Dermis microvascular lymphatic vessel endothelial cell (primary cell): ENCODE measurements around the gene PTPRE. TPM values are rescaled to one million over a fixed set of nuclear protein-coding genes. Genes with fewer than 3 reads are reported as not detected.

Experiments
- DNase-seq, 2 donors: peaks; one replicate each; pipeline versions ENCODE4 v3.0.0 to v3.0.0-alpha.2; 2010; ENCODE audit warnings: low read depth in 2 of 2
- total RNA-seq: library from RNA; depleted of rRNA; stranded (reverse); fragments of >200 nt; gene quantifications from 2 replicates; pipeline ENCODE4 v1.2.1, GENCODE V29; 2014

Gene PTPRE
- total RNA-seq, 1 donor from 2014 or later = 117 TPM

DNA sequence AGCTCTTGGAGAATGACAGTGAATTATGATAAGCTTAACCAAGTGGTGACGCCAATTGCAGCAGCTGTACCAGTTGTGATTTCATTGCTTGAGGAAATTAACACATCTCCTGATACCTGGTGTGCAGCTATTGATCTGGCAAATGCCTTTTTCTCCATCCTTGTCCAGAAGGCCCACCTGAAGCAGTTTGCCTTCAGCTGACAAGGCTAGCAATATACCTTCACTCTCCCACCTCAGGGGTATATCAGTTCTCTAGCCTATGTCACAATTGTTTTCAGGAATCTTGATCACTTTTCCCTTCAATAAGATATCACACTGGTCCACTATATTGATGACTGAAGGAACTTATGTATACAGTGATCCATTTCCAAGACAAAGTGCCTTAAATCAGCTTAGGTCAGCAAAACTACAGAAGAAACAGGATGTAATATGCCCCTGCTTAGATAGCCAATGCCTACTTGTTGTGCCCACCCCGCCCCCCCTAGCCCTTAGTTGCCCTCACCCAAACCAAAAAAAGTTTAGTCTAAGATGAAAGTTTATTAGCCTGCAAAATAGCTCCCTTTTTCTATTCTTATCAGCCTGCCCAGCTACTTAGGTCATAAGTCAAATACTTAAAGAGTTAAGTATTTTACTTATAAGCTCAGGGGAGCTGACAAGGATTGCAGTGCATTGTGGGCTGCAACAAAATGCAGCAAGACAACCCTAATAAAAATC, 45.1 kb downstream of the PTPRE start:
- no peak for DNase-seq

DNA sequence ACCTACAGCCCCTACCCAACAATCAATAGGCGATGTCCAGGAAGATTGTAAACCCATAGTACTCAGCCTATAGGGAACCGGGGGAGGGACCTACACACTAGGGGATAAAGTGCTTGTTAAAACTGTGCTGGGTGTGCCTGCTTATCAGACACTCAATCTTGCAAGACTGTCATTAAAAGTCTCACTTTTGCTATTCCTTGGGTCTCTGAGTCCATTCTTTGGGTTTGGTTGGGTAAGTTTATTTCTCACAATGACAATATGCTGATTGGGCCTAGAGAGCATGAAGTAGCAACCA, 45.6 kb downstream of the PTPRE start:
- DNase-seq = no peak

DNA sequence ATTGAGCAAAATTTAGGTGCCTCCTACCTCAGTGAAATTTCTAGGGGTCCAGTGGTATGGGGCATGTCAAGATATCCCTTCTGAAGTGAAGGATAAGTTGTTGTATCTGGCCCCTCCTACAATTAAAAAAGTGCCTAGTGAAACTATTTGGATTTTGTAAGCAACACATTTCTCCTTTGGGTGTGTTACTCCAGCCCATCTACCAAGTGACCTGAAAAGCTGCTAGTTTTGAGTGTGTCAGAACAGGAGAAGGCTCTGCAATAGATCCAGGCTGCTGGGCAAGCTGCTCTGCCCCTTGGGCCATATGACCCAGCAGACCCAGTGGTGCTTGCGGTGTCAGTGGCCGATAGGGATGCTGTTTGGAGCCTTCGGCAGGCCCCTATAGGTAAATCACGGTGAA, 46.0 kb downstream of the PTPRE start:
- DNase-seq = no peak

DNA sequence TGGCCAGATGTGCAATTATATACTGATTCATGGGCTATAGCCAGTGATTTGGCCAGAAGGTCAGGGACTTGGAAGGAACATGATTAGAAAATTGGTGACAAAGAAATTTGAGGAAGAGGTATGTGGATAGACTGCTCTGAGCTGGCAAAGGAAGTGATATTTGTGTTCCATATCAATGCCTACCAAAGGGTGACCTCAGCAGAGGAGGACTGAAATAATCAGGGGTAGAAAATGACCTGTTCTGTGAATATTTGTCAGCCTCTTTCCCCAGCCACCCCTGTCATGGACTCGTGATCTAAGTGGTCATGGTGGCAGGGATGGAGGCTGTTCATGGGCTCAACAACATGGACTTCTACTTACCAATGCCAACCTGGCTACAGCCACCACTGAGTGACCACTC, 47.0 kb downstream of the PTPRE start:
- no peak for DNase-seq

DNA sequence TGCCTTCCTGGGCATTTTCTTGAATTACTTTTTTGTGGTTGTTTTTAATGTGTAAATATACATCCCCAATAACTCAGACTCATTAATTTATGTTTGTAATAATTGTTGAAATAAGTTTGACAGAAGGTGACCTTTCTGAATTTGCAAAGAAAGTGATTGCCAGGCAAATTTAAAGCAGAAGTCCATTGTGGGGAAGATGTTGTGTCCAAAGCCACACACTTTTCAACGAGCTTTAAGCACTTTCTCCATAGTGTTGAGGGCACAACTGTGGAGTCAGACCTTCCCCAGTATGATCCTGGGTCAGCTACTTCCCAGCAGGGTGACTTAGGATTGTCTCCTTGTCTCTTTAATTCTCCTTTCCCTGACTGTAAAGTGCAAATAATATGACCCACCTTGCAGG, 52.5 kb downstream of the PTPRE start:
- no peak for DNase-seq

DNA sequence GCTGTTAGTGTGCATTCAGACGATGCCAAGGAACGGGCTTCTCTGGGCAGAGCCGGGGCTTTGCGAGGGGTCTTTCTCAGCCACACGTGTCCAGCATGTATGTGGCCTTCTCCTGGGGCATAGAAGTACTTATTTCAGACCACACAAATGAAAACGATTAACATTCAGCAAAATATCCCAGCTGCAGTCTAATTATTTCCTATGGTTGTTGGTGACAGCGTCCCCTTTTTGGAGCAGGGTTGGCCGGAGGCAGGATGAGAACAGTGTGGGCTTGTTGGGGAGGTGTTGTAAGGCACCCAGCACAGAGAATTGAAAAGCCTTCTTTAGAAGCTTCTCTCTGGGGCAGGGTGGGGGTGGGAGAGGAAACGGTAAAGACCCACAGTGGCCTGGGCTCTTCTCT, 54.2 kb downstream of the PTPRE start:
- DNase-seq = no peak

DNA sequence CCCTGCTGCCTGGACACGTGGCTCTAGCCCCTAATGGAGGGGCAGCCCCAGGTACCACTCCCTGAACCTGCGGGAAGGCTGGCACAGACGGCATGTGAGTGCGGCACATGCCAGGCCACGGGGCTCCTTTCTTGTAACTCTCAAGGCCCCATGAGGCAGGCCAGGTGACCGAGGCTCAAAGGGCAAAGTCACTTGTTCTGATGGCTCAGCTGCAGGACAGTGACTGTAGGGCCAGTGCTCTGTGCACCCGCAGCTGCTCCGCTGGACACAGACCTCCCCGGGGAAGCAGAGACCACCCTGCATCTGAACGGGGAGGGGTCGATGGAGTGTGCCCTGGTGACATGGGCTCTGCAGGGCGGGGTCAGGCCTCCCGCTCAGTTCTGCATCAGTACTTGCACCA, 55.3 kb downstream of the PTPRE start:
- no peak for DNase-seq

DNA sequence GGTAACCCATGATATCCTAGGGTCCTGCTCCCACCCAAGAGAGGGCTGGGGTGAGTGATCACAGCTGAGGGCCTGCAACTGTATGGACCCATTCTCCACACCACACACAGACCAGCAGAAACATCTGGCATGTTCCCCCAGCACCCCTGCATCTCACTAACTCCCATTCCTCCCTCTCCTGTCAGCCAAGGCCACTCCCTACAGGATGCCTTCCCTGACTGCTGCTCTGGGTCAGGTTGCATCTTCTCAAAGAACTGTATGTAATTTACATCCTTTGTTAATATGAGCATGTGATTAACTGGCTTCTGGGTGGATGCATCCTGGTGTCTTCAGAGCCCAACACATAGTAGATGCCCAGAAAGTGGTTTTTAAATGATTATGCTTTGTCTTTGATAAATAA, 56.2 kb downstream of the PTPRE start:
- no peak for DNase-seq

DNA sequence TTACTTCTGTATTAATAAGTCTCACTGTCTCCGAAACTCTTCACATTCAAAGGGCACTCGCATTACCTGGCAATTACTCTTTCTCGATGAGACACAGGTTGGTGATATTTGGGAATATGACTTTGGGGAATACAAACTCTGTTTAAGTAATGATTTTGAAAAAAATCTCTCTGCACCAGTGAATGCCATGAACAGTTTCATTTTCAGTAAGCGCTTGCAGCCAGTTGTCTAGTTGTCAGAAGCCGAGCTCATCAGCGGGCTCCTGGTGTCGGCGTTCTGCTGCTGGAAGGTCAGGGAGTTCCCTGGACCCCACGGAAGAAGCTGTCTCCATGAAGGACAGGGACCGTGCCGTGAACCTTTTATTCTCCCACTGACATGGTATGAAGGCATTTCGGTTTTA, 57.7 kb downstream of the PTPRE start:
- DNase-seq = no peak

DNA sequence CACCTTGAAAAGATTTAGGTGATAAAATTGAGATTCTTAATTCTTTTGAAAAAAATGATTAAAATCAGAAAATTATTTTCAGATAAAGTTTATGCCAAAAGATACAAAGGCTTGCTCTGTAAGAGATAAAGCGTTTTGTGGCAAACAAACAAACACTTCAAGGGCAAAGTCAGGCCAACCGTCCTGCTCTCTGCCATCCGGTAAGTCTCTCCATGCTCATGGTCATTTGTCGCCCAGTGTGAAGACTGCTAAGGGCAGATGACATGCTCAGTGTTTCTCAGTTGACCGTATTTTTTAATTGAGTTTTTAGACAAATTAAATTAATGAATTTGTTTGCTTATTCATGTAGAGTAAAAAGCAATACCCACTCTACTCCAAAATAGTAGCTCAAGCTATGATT, 60.0 kb downstream of the PTPRE start:
- no peak for DNase-seq

DNA sequence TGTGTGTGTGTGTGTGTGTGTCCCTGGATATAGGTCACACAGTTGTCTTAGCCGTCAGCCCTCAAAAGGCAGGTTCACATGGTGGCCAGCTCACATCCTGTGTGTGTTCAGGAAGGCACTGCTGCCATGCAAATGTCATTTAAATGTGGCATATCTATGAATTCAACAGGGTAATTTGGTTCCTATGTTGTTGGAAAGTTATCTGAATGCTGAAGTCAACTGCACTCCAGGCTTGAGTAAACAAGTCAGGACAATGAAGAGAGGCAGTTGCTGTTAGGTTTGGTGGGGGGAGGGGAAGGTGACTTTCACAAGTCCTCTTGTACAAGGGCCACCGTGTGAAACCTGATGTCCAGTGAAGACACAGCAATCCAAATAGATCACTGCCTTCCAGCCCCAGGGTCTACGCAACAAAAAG, 61.1 kb downstream of the PTPRE start:
- peak in 1 of 2 donors; percentile 75 for DNase-seq

DNA sequence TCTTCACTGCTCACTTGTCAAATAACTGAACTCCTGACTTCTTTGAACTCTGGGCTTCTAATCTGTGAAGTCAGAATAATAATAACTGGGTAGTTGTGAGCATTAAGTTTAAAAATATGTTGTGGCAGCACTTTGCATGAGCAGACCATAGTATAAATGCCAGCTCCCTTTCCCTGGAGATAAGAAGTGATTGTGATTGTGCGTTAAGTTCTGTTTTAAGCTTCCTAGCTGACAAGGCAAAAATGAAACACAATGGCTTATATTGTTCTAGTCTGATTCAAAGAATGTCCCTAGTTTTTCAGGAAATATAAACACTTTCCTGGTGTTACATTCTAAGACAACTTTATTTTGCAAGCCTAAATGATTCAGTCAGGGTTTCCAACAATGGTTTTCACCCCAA, 61.8 kb downstream of the PTPRE start:
- DNase-seq = peak in 1 of 2 donors; percentile 84

DNA sequence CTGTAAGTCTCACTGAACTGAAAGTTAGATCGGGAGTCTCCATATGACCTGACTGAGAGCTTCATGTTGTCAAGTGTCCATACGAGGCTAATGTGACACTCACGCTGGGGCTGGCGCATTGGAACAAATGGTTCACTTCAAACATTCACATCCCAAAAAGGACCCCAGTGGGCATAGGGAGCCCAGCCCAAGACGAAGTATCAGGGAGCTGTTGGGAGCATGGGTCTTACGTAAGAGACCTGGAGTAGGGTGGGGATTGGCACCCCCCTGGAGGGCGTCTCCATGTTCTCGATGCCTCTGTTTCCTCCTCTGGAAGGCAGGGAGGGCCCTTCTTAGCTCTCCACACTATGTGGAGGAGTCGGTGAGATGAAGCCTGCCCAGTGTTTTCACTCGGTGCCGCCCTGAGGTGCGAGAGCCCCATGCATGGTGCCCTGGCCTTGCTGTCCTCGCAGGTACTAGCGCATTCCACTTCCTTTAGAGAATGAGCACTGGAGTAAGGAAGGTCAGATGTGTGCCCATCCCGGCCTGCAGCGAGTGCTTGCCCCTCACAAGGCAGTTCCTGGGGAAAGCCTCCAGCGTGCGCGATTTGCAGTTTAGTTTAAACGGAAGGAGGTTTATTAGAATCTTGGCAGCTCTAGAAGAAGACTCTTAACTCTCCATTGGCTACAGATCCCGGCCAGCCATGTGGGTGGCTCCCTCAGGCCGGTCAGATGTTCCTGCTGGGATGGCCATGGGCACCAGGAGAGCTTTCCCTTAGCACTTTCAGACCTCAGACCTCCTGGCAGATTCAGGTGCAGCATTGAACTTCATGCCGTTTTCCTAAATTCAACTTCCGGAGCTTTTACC, 64.4 kb downstream of the PTPRE start:
- DNase-seq = no peak

DNA sequence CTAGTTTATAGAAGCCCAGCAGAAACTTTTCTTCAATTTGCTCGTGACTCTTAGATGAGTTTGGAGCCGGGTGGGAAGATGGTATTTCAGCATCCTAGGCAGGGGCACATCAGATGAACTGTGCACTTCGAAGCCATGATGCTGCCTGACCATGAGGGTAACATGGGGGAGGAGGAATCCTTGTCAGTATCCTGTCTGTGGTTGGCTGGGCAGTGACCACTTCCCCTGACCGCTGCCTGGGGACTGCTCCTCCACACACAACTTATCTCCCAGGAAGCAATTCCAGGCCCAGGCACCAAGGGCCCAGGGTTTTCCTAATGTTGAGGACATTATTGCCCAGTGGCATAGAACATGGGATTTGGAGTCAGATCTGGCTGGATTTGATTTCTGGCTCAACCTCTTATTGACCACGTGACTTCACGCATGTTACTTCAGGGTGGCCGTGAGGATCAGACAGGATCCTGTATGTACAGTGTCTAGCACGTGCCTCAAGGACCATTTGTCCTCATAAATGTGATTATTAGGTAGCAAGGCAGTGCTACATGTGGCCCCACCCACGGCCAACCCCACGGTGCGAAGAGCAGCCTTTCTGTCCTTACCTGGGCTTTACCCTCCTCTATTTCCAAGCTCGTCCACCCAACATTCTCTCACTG, 65.2 kb downstream of the PTPRE start:
- DNase-seq = no peak

DNA sequence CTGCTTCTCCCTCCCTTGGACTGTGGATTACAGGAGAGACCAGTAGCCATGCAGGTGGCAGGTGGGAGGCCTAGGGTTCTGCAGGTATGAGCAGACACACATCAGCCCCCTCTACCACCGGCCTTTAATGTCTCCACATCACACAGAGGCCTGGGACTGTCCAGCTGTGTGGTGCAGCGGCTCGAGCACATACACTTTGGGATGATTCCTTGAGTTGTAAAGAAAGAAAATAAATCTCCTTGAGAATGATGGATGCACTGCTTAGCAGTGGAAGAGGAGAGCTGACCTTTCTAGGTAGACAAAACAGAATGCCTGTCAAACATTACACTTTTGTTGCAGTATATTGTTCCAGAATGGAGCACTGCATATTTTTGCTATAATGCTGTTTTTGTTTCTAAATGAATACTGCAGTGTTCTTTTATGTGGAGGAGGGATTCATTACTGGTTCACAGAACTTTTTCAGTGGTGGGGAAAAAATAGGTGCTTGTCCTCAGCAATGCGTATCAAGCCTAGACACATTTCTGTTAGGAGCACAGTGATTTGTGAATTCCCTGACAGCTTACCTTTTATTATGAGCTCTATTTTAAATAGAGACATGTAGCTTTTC, 66.0 kb downstream of the PTPRE start:
- DNase-seq = no peak

DNA sequence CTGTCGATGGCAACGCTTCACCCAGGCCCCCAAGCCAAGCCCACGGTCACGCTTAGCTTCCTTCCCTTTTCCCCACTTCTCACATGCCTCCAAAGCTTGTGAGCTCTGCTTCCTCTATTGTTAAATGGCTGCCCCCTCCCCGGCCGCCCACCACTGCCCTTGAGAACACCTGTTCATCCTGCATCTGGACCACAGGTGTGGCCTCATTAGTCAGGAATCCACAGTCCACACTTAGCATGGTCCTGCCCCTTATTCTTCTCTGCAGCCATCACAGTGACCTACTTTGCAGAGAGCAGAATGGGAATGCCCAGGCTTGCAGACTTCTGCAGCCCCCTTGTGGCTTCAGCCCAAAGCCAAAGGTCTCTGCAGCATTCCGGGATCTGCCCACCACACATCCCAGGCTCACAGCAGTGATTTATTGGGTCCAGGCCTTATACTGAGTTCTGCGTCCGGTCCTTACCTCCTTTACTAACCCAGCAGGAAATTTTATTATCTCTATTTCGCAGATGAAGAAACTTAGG, 66.9 kb downstream of the PTPRE start:
- peak in 1 of 2 donors; percentile 73 for DNase-seq

DNA sequence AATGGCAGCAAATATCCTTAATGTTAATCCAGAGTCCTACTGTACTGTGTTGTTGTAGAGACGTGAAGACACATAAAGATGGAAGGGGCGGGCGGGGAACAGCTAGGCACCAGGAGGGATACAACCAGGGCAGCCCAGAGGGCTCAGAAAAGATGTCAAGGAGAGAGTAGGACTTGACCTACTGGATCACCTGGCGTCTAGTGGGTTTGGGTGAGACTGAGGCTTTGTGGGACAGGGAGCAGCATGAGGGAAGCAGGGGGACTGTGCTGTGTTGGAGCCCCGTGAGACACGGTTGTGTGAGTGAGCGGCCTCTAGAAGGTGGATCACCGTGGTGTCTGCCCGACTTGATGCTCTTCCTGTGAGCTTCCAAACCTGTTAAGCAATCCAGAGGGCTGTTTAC, 68.0 kb downstream of the PTPRE start:
- DNase-seq = no peak

DNA sequence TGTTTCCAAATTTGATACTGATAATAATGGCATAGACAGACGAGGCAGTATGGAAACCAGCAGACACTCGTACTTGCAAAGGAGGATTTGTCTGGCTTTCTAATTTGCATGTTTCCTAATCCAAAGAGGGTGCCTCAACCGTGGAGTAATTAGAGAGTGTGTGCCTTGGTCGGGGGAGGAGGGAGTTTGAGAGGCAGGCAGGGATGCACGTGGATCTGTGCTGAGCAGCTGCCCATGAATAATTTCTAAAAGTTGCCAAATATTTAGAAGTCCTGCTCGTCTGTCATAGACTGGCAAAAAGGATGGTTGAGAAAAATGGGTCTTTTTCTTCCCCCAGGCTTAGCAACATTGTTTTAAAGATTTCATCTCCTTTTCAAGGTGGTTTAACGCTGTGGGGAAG, 69.4 kb downstream of the PTPRE start:
- no peak for DNase-seq

DNA sequence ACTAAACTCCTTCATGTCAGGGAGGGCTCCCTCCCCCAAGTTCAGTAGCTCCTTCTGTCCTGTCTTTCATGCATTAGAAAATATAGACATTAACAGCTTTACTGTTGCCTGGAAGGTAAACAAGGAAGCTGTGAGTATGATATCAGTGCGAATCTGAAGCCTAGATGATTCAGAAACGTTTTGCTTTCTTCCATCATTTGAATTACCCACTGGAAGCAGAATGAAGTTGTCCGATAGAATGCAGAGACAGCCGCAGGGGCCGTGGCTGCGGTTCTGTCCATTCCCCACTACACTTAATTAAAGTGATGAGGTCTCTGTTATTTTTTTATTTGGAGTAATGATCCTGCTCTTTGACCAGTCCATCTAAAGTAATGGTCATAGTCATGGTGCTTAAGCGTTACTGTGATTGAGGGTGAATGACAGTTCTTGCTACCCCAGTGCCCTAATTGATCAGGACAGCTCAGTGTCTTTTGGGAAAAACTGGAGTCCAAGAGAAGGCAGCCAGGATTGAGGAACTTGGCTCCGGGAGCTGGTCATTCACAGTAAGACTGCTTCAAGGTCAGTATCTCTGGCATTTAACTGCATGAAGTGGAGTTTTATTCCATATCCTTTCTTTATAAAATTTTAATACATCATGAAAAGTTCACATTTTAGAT, 69.9 kb downstream of the PTPRE start:
- DNase-seq = peak in 1 of 2 donors; percentile 72

DNA sequence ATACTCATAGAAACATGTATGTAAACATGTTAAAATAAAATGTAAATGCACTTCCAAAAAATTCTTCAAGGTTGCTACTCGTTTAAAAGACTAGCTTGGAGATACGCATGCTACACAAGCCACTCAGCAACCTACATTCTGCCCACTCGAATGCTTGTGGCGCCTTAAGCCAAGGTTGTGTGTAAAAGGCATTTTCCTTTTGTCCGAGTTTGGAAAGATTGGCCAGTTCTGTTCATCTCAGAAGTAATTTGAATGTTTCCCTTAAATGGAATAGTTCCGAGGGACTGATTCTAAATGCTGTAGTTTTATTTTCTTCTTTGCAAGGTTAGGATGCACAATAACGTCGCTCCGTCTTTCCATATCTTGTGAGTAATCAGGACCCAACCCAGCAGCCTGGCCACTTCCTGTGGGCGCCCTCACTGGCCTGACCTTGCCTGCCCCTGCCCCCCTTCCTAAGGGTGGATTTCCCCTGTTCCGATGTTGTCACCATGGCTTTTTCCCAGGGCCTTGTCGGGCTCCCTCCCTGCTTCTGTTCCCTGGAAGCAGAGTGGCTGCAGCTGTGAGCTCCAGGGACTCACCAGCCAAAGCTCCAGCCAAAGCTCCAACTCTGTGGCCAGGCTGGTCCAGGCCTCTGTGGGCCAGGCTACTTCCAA, 70.6 kb downstream of the PTPRE start:
- DNase-seq = peak; percentile 82 to 96

DNA sequence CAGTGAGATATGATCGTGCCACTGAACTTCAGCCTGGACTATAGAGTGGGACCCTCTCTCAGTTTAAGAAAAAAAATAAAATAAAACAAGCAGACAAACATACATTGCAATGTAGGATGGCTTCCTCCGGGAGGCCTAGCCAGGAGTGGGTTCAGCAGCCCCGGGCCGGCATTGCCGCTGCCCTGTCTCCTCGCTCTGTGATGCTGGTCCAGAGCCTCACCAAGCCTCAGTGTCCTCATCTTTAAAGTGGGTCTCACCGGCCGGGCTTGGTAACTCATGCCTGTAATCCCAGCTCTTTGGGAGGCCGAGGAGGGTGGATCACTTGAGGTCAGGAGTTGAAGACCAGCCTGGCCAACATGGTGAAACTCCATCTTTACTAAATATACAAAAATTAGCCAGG, 71.6 kb downstream of the PTPRE start:
- no peak for DNase-seq
